Epithelial cell of esophagus (primary cell): ENCODE data around the gene IFITM10.

ENCODE experiments used
- DNase-seq: peaks from one replicate; pipeline ENCODE4 v3.0.0; 2010; ENCODE audit warnings: low read depth
- H3K4me3 ChIP-seq: 2 replicates; pipeline ENCODE4 v1.5.1; 2011; ENCODE audit warnings: mild to moderate bottlenecking, low read length, control low read depth
- CTCF ChIP-seq: IDR thresholded peaks from 2 replicates; pipeline ENCODE4 v1.5.1; 2011; ENCODE audit warnings: low read depth, mild to moderate bottlenecking, low read length, control low read depth, inconsistent platforms; ENCODE audit not compliant: insufficient read depth; ENCODE audit errors: missing control alignments

The IFITM10 gene

GRCh38 chr11:1753229-1753928 lies 3.0 kb upstream of the IFITM10 start:
- no peak overlapping the region for H3K4me3 ChIP-seq
- no peak for DNase-seq
- no peak for TF ChIP-seq CTCF

- DNase-seq, result no peak
- no peak overlapping the region for H3K4me3 ChIP-seq
- TF ChIP-seq CTCF, result no peak
Measured at GRCh38 chr11:1752907-1753228, 2.5 kb upstream of the IFITM10 start.

GRCh38 chr11:1751999-1752906 lies 1.9 kb upstream of the IFITM10 start:
- no peak for DNase-seq
- no peak overlapping the region for H3K4me3 ChIP-seq
- TF ChIP-seq CTCF, result no peak

GRCh38 chr11:1751531-1751921 lies 1.1 kb upstream of the IFITM10 start:
- no peak for TF ChIP-seq CTCF
- no peak for DNase-seq
- no peak overlapping the region for H3K4me3 ChIP-seq

- TF ChIP-seq CTCF, result no peak
- peak overlapping the region; percentile 83 for H3K4me3 ChIP-seq
- no peak for DNase-seq
Measured at GRCh38 chr11:1750840-1751530, 590 bp upstream of the IFITM10 start.

- peak; percentile 75 for DNase-seq
- H3K4me3 ChIP-seq, result peak overlapping the region; percentile 83
- TF ChIP-seq CTCF, result no peak
Measured at GRCh38 chr11:1749395-1750351, 722 bp downstream of the IFITM10 start.
